ENCODE results near the gene CD79A.

DNA sequence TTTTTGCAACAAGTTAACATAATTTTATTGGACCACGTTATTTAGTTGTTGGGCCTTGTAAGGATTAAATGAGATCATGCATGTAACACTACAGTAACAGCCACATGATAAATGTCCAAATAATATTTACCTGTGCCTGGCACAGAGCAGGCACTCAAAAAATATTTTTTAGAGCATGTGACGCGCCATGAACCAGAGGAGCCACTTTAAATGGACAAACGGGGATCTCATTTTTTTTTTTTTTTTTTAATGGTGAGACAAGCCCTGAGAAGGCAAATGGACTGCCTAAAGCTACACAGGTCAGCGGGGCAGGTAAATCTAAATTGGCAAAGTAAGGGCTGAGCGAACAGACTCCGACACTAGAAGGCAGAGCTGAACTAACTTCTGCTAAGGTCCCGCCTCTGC is 17.9 kb upstream of the CD79A start:
- TF ChIP-seq, protein P1, sequence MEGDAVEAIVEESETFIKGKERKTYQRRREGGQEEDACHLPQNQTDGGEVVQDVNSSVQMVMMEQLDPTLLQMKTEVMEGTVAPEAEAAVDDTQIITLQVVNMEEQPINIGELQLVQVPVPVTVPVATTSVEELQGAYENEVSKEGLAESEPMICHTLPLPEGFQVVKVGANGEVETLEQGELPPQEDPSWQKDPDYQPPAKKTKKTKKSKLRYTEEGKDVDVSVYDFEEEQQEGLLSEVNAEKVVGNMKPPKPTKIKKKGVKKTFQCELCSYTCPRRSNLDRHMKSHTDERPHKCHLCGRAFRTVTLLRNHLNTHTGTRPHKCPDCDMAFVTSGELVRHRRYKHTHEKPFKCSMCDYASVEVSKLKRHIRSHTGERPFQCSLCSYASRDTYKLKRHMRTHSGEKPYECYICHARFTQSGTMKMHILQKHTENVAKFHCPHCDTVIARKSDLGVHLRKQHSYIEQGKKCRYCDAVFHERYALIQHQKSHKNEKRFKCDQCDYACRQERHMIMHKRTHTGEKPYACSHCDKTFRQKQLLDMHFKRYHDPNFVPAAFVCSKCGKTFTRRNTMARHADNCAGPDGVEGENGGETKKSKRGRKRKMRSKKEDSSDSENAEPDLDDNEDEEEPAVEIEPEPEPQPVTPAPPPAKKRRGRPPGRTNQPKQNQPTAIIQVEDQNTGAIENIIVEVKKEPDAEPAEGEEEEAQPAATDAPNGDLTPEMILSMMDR (conservative IDR thresholded peaks at IDR 0.05 in 1 of 2, IDR thresholded peaks at IDR 0.05 in 1 of 2; ENCODE audit: extremely low read depth in 1 of 2, insufficient read depth in 1 of 2, low read depth in 1 of 2, low read length in 2 of 2), result no peak
- TF ChIP-seq EZH2 (IDR thresholded peaks at IDR 0.05; ENCODE audit: borderline replicate concordance, low read length), result no peak
